GM21381 (cell line): Measurements from ENCODE around the gene BEST2.
A peak's percentile ranks its signal among the peaks of the same experiment; 100 is the strongest.
"Not testable (repeated sequence)": the region's sequence is repeated elsewhere in the genome, so short reads cannot be mapped to it uniquely, and the experiment has no call there.

Experiments used
- ATAC-seq: cut with Tn5 transposase; IDR thresholded peaks from one replicate; pipeline ENCODE4 v1.9.1; 2021; ENCODE audit warnings: mild to moderate bottlenecking, moderate library complexity; ENCODE audit not compliant: unreplicated experiment

Gene BEST2

DNA sequence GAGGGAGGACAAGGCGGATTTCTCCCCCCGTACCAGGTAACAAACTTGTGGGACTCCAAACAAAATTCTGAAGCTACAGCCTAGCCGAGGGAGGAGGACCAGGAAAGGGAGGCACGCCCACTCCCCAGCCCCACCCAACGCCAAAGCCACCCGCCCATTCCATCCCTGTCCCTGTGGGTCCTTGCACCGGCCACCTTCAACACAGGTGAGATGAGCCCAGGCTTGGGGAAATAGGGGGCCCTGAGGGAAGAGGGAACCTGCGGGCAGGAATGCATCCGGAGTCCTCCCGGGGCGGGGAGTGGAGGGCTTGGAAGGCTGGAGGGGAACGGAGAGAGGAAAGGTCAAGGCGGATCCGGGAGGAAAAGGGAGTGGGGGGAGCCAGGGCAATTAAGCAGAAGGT lies at the start of gene BEST2:
TSS of gene BEST2 (plus strand) at position 157 of the 400 bp plus-strand sequence. CDS start 802 bp downstream, outside the sequence.
- ATAC-seq, result no peak

DNA sequence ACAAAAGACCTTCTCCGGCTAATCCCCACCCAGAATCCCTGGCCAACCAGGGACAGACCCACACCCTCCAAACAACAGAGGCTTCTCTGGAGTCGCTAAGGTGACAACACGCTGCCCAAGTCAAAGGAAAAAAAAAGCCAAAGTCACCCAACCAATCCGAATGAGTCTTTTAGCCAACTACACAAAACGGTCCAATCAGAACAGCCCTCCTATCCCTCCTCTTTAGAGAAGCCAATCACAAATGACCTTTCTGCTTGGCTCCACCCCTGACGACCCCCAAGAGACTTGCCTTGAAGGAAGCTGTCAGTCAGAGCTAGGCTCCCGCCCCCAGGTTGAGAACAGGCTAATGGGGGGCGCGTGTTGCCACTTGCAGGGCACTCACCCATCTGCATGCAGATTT lies 48.5 kb upstream of the BEST2 start:
- ATAC-seq, result no peak

DNA sequence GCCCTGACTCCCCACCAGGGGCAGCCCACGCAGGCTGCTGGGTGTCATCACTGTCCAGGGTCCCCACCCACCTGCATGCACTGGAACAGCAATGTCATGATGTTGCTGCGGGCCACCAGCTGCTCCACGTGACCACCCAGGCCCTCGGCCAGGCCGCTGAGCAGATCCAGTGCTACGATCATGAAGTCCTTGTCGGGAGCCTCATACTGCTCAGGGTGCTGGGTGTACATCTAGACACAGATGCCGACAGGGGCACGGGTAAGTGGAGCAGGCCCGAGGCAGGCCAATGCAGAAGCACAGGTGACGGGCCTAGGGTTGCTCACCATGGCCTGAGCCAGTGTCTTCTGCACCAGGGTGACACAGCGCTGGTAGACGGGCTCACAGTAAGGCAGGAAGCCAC lies 46.4 kb upstream of the BEST2 start:
- no peak for ATAC-seq

DNA sequence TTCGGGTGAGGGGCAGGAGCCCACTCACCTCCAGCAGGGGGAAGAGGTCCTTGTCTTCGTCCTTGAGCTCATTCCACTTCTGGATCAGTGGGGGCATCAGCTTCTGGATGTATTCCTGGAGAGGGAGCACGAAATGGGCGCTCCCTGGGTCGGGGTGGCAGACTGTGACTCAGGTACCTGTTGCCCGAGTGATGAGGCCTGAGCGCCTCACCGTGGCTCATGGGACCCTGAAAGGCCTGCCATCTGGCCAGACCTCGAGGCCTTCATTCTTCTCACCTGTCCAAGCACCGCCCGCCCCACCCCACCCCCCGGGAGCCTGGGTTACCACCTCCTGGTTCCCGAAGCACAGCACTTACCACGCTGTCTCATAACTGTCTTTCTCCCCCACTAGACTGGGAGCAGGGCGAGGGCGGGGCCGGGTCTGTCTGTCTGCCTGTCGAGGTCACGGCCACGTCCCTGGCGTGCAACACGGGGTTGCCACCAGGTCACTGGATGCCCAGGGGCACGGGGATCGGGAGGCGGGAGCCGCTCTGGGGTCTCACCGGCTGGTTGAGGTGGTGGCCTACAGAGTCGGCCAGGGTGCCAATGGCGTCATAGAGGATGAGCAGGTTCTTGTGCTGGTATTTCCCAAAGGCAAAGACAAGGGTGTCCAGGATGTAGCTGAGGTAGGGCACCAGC lies 45.8 kb upstream of the BEST2 start:
- no peak for ATAC-seq

DNA sequence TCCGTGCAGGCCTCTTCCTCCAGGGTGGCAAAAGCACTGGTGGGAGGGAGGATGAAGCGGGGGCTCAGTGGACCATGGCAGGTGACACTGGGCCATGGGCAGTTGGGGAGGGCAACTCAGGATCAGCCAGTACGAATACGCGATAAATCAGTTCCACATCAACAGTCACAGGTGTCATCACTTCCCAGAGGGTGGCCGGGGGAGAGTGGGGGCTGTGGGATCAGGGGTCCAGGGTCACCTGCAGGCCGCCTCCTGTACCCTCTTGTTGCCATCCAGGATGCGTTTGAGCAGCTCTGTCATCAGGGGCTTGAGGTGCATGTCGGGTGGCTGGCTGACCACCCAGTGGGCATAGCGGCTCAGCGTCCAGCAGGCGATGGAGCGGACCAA lies 45.3 kb upstream of the BEST2 start:
- no peak for ATAC-seq

DNA sequence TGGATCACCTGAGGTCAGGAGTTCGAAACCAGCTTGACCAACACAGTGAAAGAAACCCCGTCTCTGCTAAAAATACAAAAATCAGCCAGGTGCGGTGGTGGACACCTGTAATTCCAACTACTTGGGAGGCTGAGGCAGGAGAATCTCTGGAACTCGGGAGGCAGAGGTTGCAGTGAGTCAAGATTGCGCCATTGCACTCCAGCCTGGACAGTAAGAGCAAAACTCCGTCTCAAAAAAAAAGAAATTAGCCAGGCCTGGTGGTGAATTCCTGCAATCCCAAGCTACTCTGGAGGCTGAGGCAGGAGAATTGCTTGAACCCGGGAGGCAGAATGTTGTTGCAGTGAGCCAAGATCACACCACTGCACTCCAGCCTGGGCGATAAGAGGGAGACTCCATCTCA lies 43.0 kb upstream of the BEST2 start:
- ATAC-seq, result no peak

DNA sequence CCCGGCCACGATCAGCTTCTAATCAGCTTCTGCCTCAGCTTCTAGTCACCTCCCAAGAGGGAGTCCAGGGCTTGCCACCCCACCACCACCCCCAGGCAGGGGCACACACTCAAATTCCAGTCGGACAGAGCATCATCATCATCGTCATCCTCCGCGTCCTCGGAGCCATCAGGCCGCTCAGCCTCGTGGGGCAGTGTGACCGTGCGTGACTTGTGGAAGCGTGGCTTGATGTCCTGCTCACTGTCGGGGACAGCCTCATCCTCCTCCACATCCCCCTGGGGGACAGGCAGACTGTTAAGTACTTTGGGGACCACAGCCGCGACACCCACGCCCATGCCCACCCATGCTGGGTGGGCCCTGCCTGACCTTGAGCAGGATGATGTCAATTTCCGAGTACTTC lies 40.4 kb upstream of the BEST2 start:
- no peak for ATAC-seq

DNA sequence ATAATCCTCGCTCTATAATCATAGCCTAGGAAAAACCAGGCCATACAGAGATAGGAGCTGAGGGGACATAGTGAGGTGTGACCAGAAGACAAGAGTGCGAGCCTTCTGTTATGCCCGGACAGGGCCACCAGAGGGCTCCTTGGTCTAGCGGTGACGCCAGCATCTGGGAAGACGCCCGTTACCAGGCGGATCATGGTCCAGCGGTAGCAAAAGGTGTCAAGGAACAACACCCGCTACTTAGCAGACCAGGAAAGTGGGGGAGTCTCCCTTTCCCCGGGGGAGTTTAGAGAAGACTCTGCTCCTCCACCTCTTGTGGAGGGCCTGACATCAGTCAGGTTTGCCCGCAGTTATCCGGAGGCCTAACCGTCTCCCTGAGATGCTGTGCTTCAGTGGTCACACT lies 39.5 kb upstream of the BEST2 start:
- not testable (repeated sequence) for ATAC-seq

DNA sequence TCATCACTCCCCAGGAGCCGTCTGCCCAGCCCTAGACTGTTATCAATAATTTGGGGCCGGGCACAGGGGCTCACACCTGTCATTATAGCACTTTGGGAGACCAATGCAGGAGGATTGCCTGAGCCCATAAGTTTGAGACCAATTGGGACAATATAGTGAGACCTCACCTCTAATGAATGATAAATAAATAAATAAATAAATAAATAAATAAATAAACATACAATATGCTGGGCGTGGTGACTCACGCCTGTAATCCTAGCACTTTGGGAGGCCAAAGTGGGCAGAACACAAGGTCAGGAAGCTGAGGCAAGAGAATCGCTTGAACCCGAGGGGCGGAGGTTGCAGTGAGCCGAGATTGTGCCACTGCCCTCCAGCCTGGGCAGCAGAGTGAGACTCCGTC lies 38.3 kb upstream of the BEST2 start:
- not testable (repeated sequence) for ATAC-seq

DNA sequence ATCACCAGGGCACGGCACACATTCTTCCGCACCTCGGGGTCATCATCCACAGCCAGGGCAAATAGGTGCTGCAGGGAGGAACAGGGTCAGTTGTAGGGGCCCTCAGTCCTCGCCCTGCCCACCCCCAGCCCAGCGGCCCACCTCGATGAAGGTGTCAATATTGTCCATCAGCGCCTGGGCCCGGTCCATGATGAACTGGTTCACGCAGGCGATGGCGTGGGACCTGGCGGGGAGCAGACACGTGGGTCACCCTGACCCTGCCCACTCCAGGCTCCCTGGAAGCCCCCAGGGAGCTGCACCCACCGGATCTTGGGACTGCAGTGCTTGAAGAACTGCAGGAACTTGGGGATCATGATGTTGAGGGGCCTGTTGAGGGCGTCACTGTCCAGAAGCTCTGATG lies 36.5 kb upstream of the BEST2 start:
- ATAC-seq, result no peak

DNA sequence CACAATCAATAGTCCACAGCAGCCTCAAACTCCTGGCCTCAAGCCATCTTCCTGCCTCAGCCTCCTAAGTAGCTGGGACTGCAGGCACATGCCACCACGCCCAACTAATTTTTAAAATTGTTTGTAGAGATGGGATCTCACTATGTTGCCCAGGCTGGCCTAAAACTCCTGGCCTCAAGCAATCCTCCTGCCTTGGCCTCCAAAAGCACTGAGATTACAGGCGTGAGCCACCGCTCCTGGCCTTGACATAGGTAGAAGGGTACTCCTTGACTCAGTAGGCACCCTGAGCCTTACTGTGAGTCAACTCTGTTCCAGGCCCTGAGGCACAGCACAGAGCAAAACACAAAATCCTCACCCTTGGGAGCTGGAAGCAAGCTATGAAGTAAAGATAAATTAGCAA lies 35.7 kb upstream of the BEST2 start:
- no peak for ATAC-seq

DNA sequence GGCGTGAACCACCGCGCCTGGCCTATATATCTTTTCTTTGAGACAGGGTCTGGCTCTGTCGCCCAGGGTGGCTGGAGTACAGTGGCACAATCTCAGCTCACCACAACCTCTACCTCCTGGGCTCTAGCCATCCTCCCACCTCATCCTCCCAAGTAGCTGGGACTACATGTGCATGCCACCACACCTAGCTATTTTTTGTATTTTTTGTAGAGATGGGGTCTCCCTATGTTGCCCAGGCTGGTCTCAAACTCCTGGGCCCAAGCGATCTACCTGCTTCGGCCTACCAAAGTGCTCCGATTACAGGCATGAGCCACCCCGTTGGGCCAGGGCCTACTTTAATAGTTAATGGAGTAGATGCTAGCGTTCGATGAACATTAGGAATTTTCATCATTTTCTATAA lies 31.3 kb upstream of the BEST2 start:
- no peak for ATAC-seq

DNA sequence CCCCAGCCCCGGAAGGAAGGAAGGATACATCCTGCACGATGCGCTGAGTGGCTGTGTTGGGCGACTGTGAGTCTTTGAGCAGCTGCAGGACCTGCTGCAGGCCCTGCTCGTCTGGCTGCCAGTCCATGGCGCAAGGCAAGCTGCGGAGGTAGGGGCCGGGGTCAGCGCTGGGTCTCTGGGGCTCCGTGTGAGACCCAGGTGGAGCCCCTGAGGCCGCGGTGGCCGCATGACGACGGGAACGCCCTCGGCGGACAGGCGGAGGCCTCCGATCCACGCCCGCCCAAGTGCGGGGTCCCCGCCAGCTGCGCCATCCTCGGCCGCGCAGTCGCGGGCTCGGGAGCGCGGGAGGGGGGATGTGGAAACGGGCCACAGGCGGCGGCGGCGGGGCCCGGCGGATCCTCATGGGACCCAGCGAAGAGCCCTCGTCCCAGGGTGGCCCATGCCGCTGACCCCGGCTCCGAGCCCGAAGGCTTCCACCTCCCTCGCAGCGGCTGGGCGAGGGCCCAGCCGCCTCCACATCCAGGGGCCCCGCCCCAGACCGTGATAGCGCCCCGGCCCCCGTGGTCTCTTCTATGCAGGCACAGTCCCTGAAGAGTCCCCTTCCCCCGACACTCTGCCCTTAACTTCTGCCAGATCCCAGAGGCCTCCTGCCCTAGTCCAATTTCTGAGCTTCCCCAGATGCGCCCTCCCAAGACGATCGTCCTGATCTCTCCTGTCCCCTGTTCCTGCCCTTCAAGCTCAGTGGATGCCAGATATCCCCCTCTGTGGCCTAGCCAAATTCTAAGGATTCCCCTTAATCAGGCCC lies 30.5 kb upstream of the BEST2 start:
- no peak for ATAC-seq

DNA sequence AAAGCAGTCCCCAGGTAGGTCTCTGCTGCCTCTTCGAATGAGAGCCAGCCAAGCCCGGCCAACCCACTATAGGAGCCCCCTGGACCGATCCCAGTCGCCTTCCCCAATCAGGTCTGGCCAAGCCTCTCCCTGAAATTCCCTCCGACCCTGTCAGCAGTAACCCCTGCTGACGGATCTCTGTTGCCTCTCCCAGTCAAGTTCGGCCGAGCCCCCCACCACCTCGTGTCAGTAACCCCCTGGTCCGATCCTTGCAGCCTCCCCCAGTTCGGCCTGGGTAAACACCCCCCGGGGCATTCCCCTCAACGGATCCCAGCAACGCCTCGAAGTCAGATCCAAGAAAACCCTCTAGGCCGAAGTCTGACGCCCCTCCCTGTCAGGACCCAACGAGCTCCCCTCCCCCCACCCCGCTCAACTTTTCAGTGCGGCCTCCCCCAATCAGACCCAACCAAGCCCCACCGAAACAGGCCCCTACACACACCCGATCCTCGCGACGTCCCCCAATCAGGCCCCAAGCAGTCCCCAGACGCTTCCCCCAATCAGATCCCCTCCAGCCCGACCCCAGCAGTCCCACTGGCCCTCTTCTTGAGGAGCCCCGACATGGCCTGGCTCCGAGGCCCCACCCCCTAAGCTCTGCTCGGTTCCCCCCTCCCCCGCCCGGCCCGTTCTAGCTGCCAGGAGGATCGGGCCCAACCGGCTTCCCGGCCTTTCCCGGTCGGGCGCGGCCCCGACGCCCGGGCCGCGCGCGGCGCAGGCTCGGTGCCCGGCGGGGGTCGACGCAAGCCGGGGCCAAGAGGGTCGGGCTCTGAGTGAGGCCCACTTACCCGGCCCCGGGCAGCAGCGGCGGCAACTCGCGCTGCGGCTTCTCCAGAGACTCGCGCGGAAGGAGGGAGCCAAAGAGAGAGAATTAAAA lies 29.7 kb upstream of the BEST2 start:
- ATAC-seq, result peak; percentile 35

DNA sequence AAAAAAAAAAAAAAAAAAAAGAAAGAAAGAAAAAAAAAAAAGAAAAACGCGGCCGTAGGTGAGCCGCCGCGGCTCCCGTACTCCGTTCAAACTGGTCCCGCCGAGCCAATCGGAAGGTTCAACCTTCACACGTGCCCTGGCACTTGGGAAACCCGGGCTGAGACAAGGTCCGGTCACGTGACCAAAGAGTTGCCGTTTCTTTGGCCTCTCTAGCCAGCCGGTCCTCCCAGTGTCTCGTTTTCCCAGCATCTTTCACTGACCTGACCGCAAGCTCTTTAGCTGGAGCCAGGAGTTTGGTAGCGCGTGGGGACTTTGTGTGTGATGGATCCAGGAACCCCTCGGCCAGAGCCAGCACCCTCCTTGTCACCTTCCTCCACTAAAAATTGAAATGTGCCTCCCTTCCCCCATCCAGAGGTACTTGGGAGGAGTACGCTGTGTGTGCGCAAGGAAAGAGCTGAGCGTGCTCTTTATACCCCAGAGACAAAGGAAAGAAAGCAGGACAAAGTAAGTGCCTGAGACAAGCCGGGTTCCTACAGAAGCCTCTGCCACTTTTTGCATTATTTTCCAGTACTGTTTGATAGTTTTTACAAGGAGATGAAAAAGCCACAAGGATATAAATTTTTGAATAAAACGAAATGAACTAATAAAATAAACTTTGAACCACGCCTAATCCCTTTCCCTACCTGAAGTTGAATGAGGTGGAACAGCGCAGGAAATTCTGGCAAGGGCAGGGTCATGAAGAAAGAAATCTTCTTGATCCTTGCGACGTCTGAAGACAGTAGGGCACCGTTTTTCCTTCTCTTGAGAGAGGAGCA lies 28.8 kb upstream of the BEST2 start:
- ATAC-seq, result peak; percentile 74

DNA sequence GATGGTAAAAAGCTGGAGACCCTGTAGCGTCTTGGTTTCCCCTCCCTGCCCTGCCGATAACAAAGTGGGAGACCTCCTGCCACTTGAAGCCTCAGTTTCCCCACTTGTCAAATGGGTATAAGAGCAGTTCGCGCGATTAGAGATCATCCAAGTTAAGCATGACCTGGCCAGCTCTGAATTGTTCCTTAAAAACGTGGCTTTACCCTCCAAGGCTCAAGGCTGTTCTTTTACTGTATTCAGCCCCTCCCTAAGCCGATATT lies 28.3 kb upstream of the BEST2 start:
- no peak for ATAC-seq

DNA sequence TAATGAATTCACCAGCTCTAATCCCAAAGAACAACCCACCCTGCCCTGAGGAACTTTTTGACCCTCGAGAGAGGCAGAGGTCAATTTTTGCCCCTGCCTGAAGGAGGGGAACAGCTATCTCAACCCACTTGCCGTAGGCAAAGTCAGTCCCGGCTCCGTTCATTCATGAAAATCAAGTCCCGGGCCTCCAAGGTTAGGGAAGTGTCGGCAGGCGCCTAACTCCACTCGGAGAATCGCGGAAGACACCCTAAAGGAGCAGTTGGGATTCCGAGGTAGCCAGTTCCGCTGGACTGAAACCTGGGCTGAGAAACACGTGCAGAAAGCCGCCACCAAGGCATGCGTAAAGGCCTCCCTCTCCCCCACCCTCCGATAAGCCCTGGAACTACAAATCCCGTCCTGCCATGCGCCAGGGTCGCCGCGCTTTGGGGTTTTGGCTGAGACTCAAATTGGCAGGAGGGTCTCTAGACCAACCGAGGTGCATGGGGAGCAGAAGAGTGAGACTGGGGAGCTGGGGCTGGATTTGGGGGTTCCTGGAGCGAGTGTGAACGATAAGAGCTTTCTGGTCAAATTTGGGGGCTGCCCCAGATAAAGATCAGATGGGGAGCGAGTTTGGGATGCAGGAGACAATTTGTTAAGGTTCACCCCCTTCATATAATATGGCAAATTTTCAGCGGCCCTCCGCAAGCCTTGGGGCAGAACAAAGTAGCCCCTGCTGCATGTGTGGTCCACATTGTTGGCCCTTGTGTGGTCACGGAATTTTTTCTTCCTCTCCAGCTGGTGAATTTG lies 27.8 kb upstream of the BEST2 start, which contains the start of gene TNPO2:
TSS of gene TNPO2 (minus strand) at position 292 of the 786 bp plus-strand sequence. CDS start 2,955 bp downstream, outside the sequence.
- ATAC-seq, result no peak

DNA sequence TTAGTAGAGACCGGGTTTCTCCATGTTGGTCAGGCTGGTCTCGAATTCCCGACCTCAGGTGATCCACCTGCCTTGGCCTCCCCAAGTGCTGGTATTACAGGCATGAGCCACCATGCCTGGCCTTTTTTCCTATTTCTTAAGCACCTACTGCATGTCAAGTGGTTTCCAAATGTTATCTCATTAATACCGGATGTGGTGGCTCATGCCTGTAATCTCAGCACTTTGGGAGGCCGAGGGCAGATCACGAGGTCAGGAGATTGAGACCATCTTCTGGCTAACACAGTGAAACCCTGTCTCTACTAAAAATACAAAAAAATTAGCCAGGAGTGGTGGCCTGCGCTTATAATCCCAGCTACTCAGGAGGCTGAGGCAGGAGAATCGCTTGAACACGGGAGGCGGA lies 26.0 kb upstream of the BEST2 start:
- not testable (repeated sequence) for ATAC-seq

DNA sequence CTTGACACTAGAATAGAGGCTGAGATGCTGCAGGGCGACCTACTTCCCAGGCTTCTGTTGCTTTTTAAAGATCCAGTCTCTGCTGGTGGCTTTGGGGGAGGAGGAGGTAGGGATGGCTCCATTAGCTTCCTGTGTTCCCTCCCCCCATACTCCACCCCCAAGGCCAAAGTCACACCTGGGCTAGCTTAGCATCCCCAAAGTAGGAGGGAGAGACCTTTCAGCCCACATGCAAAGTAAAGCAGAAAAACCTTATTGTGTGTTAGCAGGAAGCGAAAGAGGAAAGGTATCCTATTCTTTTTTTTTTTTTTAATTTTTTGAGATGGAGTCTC lies 24.6 kb upstream of the BEST2 start:
- ATAC-seq, result no peak

DNA sequence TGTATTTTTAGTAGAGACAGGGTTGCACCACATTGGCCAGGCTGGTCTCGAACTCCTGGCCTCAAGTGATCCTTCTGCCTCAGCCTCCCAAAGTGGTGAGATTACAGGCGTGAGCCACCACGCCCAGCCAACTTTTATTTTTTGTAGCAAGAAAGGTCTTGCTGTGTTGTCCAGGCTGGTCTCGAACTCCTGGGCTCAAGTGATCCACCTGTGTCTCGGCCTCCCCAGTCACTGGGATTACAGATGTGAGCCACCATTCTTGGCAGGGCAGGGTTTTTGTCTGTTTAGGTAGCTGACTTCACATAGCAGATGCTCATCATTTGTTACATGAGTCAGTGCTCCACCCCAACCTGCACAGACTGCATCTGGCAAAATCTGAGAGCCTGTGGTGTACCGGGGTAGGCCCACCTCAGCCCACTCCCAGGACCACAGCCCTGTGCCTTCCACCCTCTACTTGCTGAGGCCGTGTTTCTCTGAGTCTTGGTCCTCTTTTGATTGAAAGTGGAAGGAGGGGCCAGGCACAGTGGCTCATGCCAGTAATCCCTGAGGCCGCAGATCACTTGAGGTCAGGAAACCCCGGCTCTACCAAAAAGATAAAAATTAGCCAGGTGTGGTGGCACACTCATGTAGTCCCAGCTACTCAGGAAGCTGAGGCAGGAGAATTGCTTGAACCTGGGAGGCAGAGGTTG lies 23.7 kb upstream of the BEST2 start:
- no peak for ATAC-seq
